Hair follicle dermal papilla cell (primary cell): ENCODE data around the gene NPS. TPM values are rescaled to one million over a fixed set of nuclear protein-coding genes. Genes with fewer than 3 reads are reported as not detected.

Experiments used
- total RNA-seq: library from RNA; depleted of rRNA; stranded (reverse); fragments of >200 nt; gene quantifications from 2 replicates; pipeline ENCODE4 v1.2.3, GENCODE V29; 2012

NPS gene
- total RNA-seq = not detected in 2 replicates

GRCh38 chr10:127549009-127549408 is at the start of gene NPS:
TSS of gene NPS (plus strand) at chr10:127549309. CDS start at chr10:127549369, 60 bp downstream.

Other genes with a start within 250 kb of the NPS start
- not detected in 2 replicates for gene FOXI2, start 187.9 kb downstream of the NPS start, total RNA-seq